PC-9 (cell line): ENCODE measurements around the gene GXYLT2. TPM values are rescaled to one million over a fixed set of nuclear protein-coding genes. Genes with fewer than 3 reads are reported as not detected.

Experiments
- BruUV-seq: library from RNA; stranded (reverse); fragments of 400-500 nt; replicated peaks from 2 replicates; lab custom pipeline; 2021; lab: Mats Ljungman, UMichigan
- CTCF ChIA-PET: fragments of 300-600 bp; sonication (Branson Sonifier 250); formaldehyde crosslinking; loops from one replicate; lab custom pipeline; 2022; ENCODE audit warnings: antibody characterized with exemption; lab: Charles Lee
- POLR2A ChIA-PET: fragments of 300-600 bp; sonication (Branson Sonifier 250); formaldehyde crosslinking; loops from one replicate; lab custom pipeline; 2022; ENCODE audit warnings: antibody characterized with exemption; ENCODE audit not compliant: unreplicated experiment; lab: Charles Lee
- DNase-seq, 2 experiments: peaks; one replicate each; pipeline versions ENCODE4 v3.0.0 to v3.0.0-alpha.2; 2015 to 2022; ENCODE audit warnings: mixed read lengths in 1 of 2
- H2AFZ ChIP-seq: fragments of 200-600 bp; sonication (generic); 2 replicates; pipeline ENCODE4 v1.8.1; 2017; ENCODE audit warnings: antibody characterized with exemption
- H3F3A ChIP-seq: fragments of 200-600 bp; sonication (generic); 2 replicates; pipeline ENCODE4 v1.8.1; 2017; ENCODE audit warnings: antibody characterized with exemption, mild to moderate bottlenecking, low read depth; ENCODE audit not compliant: insufficient read depth
- H3K27ac ChIP-seq: fragments of 200-600 bp; sonication (generic); 2 replicates; pipeline ENCODE4 v1.6.1; 2016; ENCODE audit warnings: mixed run types
- H3K27me3 ChIP-seq: fragments of 200-600 bp; sonication (generic); 2 replicates; pipeline ENCODE4 v1.6.1; 2016; ENCODE audit warnings: low read depth, mixed run types; ENCODE audit not compliant: insufficient read depth
- H3K36me3 ChIP-seq: fragments of 200-600 bp; sonication (generic); 2 replicates; pipeline ENCODE4 v1.6.1; 2016; ENCODE audit warnings: low read depth, mixed run types
- H3K4me1 ChIP-seq: fragments of 200-600 bp; sonication (generic); replicated peaks from 2 replicates; pipeline ENCODE4 v1.6.1; 2016; ENCODE audit warnings: mixed run types; ENCODE audit not compliant: insufficient read depth
- H3K4me2 ChIP-seq: fragments of 200-600 bp; sonication (generic); 2 replicates; pipeline ENCODE4 v1.6.1; 2017; ENCODE audit warnings: mixed run types
- H3K4me3 ChIP-seq: fragments of 200-600 bp; sonication (generic); 2 replicates; pipeline ENCODE4 v1.6.1; 2016; ENCODE audit warnings: mixed run types
- H3K79me2 ChIP-seq: fragments of 200-600 bp; sonication (generic); 2 replicates; pipeline ENCODE4 v1.6.1; 2017; ENCODE audit warnings: low read depth, mixed run types
- H3K9me2 ChIP-seq: fragments of 200-600 bp; sonication (generic); 2 replicates; pipeline ENCODE4 v1.8.1; 2017; ENCODE audit warnings: mild to moderate bottlenecking; ENCODE audit not compliant: insufficient read depth
- H3K9me3 ChIP-seq: fragments of 200-600 bp; sonication (generic); 2 replicates; pipeline ENCODE4 v1.8.1; 2016; ENCODE audit warnings: low read depth; ENCODE audit not compliant: insufficient read depth
- H4K20me1 ChIP-seq: fragments of 200-600 bp; sonication (generic); 2 replicates; pipeline ENCODE4 v1.8.1; 2017; ENCODE audit not compliant: insufficient read depth
- EZH2 ChIP-seq: fragments of 200-600 bp; sonication (generic); IDR thresholded peaks from 2 replicates; pipeline ENCODE4 v1.8.0; 2017; ENCODE audit warnings: antibody characterized with exemption, low read depth
- intact Hi-C: fragments of 100-400 bp; cut with micrococcal nuclease; formaldehyde crosslinking; loops from one replicate; pipeline ENCODE4 v1.10.0; 2022; ENCODE audit not compliant: unreplicated experiment
- total RNA-seq: library from RNA; stranded (reverse); gene quantifications from 2 replicates; pipeline ENCODE4 v1.2.3, GENCODE V29; 2021
- TF ChIP-seq, protein P1 (sequence below): fragments of 200-600 bp; sonication (generic); conservative IDR thresholded peaks from 2 replicates; pipeline ENCODE4 v1.6.1; 2017; ENCODE audit warnings: mixed run types, antibody characterized with exemption, mild to moderate bottlenecking, moderate library complexity

GXYLT2 gene
- total RNA-seq, 1 experiment from 2014 or later: 2.9 TPM

GRCh38 chr3:72907131-72907711, 19.4 kb downstream of the GXYLT2 start:
- H3K27ac ChIP-seq: no peak overlapping the region
- POLR2A ChIA-PET: no interaction called here
- DNase-seq: no peak

DNA sequence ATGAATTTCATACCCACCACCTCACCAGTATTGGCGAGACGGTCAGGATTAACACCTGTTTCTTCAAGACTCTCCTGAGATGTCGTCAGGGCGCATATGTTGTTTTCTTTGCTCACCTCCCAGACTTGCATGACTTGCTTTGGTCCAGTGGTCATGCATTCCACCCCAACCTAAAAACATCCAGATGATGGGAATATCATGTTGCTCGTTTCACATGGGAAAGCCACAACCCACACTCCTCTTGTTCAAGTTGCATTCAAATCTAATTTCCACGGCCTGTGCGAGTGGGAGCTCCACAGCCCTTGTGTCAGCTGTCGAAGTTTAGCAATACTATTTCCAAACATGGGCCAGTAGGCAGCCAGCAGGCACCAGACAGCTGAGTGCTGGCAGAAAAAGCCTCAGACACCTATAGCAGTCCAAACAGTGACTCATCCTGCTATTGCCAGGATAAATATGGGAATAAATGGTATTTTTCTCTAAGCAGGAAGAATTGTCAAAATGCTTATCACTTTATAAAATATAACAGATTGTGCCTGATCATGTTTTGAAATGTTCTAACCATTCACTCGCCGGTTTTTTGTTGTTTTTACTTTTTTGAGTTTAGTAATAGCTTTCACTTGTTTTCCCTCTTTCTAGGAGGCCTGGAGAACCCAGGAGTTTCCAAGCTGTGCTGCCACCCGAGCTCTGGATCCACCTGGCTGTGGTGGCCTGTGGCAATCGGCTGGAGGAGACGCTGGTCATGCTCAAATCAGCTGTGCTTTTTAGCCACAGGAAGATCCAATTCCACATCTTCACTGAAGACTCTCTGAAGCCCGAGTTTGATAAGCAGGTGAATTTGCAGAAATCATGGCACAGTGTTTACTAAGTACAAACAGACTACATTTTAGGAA, 20.1 kb downstream of the GXYLT2 start:
- ChIA-PET POLR2A (interaction anchor here (0.7 kb wide), 1 partner anchor 12 kb away, joined by 4 read pairs; no protein-coding TSS in a partner anchor), CTCF (no interaction called here)
- H3F3A ChIP-seq: no peaks in the 10 kb centered on the region
- intact Hi-C loops: no loop called here
- no peaks in the 10 kb centered on the region for H4K20me1 ChIP-seq
- peak in 1 of 2 experiments; percentile 13 for DNase-seq
- BruUV-seq: no TSS peak
- H3K4me2 ChIP-seq: no peak overlapping the region
- no peaks in the 10 kb centered on the region for H3K27me3 ChIP-seq
- no peak overlapping the region for H3K4me3 ChIP-seq
- H3K79me2 ChIP-seq: no peaks in the 10 kb centered on the region
- TF ChIP-seq EZH2: no peak
- no peaks in the 10 kb centered on the region for H3K9me2 ChIP-seq
- H3K36me3 ChIP-seq: no peaks in the 10 kb centered on the region
- peaks cover 28% of the 10 kb centered on the region for H3K4me1 ChIP-seq
- H3K9me3 ChIP-seq: no peaks in the 10 kb centered on the region
- no peak overlapping the region for H2AFZ ChIP-seq
- no peak overlapping the region for H3K27ac ChIP-seq

More at GRCh38 chr3:72907131-72907711, 19.4 kb downstream of the GXYLT2 start:
- no peaks in the 10 kb centered on the region for H4K20me1 ChIP-seq
- no peaks in the 10 kb centered on the region for H3K9me3 ChIP-seq
- CTCF ChIA-PET: no interaction called here
- no peak overlapping the region for H3K4me2 ChIP-seq
- TF ChIP-seq, protein P1, sequence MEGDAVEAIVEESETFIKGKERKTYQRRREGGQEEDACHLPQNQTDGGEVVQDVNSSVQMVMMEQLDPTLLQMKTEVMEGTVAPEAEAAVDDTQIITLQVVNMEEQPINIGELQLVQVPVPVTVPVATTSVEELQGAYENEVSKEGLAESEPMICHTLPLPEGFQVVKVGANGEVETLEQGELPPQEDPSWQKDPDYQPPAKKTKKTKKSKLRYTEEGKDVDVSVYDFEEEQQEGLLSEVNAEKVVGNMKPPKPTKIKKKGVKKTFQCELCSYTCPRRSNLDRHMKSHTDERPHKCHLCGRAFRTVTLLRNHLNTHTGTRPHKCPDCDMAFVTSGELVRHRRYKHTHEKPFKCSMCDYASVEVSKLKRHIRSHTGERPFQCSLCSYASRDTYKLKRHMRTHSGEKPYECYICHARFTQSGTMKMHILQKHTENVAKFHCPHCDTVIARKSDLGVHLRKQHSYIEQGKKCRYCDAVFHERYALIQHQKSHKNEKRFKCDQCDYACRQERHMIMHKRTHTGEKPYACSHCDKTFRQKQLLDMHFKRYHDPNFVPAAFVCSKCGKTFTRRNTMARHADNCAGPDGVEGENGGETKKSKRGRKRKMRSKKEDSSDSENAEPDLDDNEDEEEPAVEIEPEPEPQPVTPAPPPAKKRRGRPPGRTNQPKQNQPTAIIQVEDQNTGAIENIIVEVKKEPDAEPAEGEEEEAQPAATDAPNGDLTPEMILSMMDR: no peak
- TF ChIP-seq EZH2: no peak
- no TSS peak for BruUV-seq
- no peak overlapping the region for H2AFZ ChIP-seq
- H3F3A ChIP-seq: no peaks in the 10 kb centered on the region
- no peaks in the 10 kb centered on the region for H3K27me3 ChIP-seq
- no peaks in the 10 kb centered on the region for H3K9me2 ChIP-seq
- H3K36me3 ChIP-seq: no peaks in the 10 kb centered on the region
- intact Hi-C loops: no loop called here
- no peaks in the 10 kb centered on the region for H3K79me2 ChIP-seq
- H3K4me3 ChIP-seq: no peak overlapping the region
- peaks cover 35% of the 10 kb centered on the region for H3K4me1 ChIP-seq

- TF ChIP-seq EZH2: no peak
- TF ChIP-seq, protein P1: no peak
- no peaks in the 10 kb centered on the region for H4K20me1 ChIP-seq
- no peaks in the 10 kb centered on the region for H3K9me3 ChIP-seq
- H3K9me2 ChIP-seq: no peaks in the 10 kb centered on the region
- no peaks in the 10 kb centered on the region for H3K79me2 ChIP-seq
- no peak overlapping the region for H3K4me3 ChIP-seq
- no peak overlapping the region for H3K27ac ChIP-seq
- CTCF ChIA-PET: no interaction called here
- POLR2A ChIA-PET: no interaction called here
- no peak overlapping the region for H2AFZ ChIP-seq
- intact Hi-C loops: no loop called here
- H3K4me1 ChIP-seq: peaks cover 12% of the 10 kb centered on the region
- no peak for DNase-seq
- no peak overlapping the region for H3K4me2 ChIP-seq
- H3K27me3 ChIP-seq: no peaks in the 10 kb centered on the region
- no TSS peak for BruUV-seq
- H3K36me3 ChIP-seq: no peaks in the 10 kb centered on the region
- H3F3A ChIP-seq: no peaks in the 10 kb centered on the region
Measured at GRCh38 chr3:72909591-72909990, 21.7 kb downstream of the GXYLT2 start.
